Spleen (tissue), 11 donors: ENCODE measurements around the gene PDE1A. TPM values are rescaled to one million over a fixed set of nuclear protein-coding genes. Genes with fewer than 3 reads are reported as not detected.

Experiments used
- DNase-seq: peaks from one replicate; pipeline ENCODE4 v3.0.0-alpha.2; 2020
- H3K27ac ChIP-seq, 8 donors: fragments of 200-600 bp; sonication (generic) in 7 of 8; 1 replicate in 4 of 8; 2 replicates in 4 of 8; pipeline versions ENCODE4 v1.5.0 to v1.8.0; 2016 to 2021; ENCODE audit warnings: inconsistent platforms in 4 of 8, mild to moderate bottlenecking in 4 of 8, moderate library complexity in 1 of 8
- H3K27me3 ChIP-seq, 7 donors: fragments of 200-600 bp; sonication (generic) in 6 of 7; replicated peaks in 1 of 7; 1 replicate in 4 of 7; 2 replicates in 3 of 7; pipeline versions ENCODE4 v1.5.0 to v1.8.0; 2016 to 2021; ENCODE audit warnings: inconsistent platforms in 3 of 7, mild to moderate bottlenecking in 1 of 7
- H3K36me3 ChIP-seq, 6 donors: fragments of 200-600 bp; sonication (generic) in 5 of 6; 1 replicate in 4 of 6; 2 replicates in 2 of 6; pipeline versions ENCODE4 v1.5.0 to v1.8.0; 2016 to 2021; ENCODE audit warnings: inconsistent platforms in 2 of 6
- H3K4me1 ChIP-seq, 6 donors: fragments of 200-600 bp; sonication (generic) in 5 of 6; 1 replicate in 3 of 6; 2 replicates in 3 of 6; pipeline versions ENCODE4 v1.5.0 to v1.8.0; 2016 to 2021; ENCODE audit warnings: inconsistent platforms in 3 of 6
- H3K4me3 ChIP-seq, 8 donors: fragments of 200-600 bp; sonication (generic) in 7 of 8; 1 replicate in 4 of 8; 2 replicates in 4 of 8; pipeline versions ENCODE4 v1.5.0 to v1.8.0; 2016 to 2021; ENCODE audit warnings: inconsistent platforms in 4 of 8, mild to moderate bottlenecking in 4 of 8, moderate library complexity in 2 of 8
- H3K9me3 ChIP-seq, 8 donors: fragments of 200-600 bp; sonication (generic) in 7 of 8; 1 replicate in 4 of 8; 2 replicates in 4 of 8; pipeline versions ENCODE4 v1.5.0 to v1.8.0; 2016 to 2021; ENCODE audit warnings: inconsistent platforms in 4 of 8
- POLR2A ChIP-seq, 3 donors: fragments of 450-650 bp; IDR thresholded peaks; one replicate each; pipeline ENCODE4 v1.5.1; 2017; ENCODE audit warnings: antibody characterized with exemption in 3 of 3, mild to moderate bottlenecking in 1 of 3
- POLR2AphosphoS5 ChIP-seq, 3 donors: sonication (generic); formaldehyde crosslinking; IDR thresholded peaks; one replicate each; pipeline ENCODE4 v1.5.1; 2017; ENCODE audit warnings: antibody characterized with exemption in 3 of 3
- WGBS, 5 donors: extraction: QIAGEN DNeasy Blood & Tissue Kit in 3 of 5; methylation state at CpG; one replicate each; pipeline versions ENCODE4 v1.1.5 to v1.1.7; 2013 to 2018; 5-methylcytosine and 5-hydroxymethylcytosine counted together
- intact Hi-C: fragments of 100-400 bp; cut with DNase I; formaldehyde crosslinking; loops from one replicate; pipeline ENCODE4 v1.15.0; 2023; ENCODE audit warnings: low total_unique reads
- polyA plus RNA-seq, 3 donors: library from polyadenylated mRNA; stranded (reverse); fragments of 200-250 nt; gene quantifications; one replicate each; pipeline ENCODE4 v1.2.1, GENCODE V29; 2013
- total RNA-seq, 7 donors: library from RNA; depleted of rRNA in 3 of 7; stranded (reverse); fragments of >200 nt in 3 of 7; fragmentation: NEBNext Ultra II Directional in 4 of 7; extraction: Animal tissue kit (Norgen Biotek cat#: 25700) in 4 of 7; gene quantifications; one replicate each; pipeline versions ENCODE4 v1.1.0 to v1.2.1, GENCODE V29; 2016 to 2021
- TF ChIP-seq, protein P1 (sequence below), 11 experiments: fragments of 200-600 bp in 7 of 11; fragments of 450-650 bp in 4 of 11; sonication (generic) in 4 of 11; IDR thresholded peaks in 8 of 11; conservative IDR thresholded peaks in 3 of 11; 1 replicate in 7 of 11; 2 replicates in 4 of 11; pipeline versions ENCODE4 v1.4.0 to v1.8.0; 2016 to 2021; ENCODE audit warnings: antibody characterized with exemption in 11 of 11, inconsistent platforms in 4 of 11, mild to moderate bottlenecking in 1 of 11
- donor health status: healthy with polysubstance abuse.
- donor health status: DM: no; HTN: no; CAD: no; lungs with moderate emphysema.
- donor health status: DM: no; HTN: no; CAD: no.
- donor health status: Bipolar disorder and iron deficiency.
- donor health status: healthy.
- donor health status: DM: no; HTN: no; CAD: no.
- donor health status: DM: yes; HTN: yes; CAD: no.

The PDE1A gene
- total and polyA plus RNA-seq, 10 donors, result 1.5 to 7.8 (median 2.8) TPM

GRCh38 chr2:182426082-182426917 is 536 bp downstream of the PDE1A start:
- Histone ChIP-seq H3K9me3 (no peaks in the 10 kb centered on the region), H3K4me1 (peaks cover 0 to 3% (median 0%) of the 10 kb centered on the region in 6 donors), H3K36me3 (no peaks in the 10 kb centered on the region), H3K27me3 (no peaks in the 10 kb centered on the region), H3K27ac (peak overlapping the region in 4 of 8 donors; percentile 24 to 57 (median 46)), H3K4me3 (peak overlapping the region in 7 of 8 donors; percentile 7 to 60 (median 28))
- TF ChIP-seq POLR2AphosphoS5 (IDR thresholded peaks at IDR 0.05) (no peak), POLR2A (IDR thresholded peaks at IDR 0.05) (no peak)
- TF ChIP-seq, protein P1, sequence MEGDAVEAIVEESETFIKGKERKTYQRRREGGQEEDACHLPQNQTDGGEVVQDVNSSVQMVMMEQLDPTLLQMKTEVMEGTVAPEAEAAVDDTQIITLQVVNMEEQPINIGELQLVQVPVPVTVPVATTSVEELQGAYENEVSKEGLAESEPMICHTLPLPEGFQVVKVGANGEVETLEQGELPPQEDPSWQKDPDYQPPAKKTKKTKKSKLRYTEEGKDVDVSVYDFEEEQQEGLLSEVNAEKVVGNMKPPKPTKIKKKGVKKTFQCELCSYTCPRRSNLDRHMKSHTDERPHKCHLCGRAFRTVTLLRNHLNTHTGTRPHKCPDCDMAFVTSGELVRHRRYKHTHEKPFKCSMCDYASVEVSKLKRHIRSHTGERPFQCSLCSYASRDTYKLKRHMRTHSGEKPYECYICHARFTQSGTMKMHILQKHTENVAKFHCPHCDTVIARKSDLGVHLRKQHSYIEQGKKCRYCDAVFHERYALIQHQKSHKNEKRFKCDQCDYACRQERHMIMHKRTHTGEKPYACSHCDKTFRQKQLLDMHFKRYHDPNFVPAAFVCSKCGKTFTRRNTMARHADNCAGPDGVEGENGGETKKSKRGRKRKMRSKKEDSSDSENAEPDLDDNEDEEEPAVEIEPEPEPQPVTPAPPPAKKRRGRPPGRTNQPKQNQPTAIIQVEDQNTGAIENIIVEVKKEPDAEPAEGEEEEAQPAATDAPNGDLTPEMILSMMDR (IDR thresholded peaks at IDR 0.05 in 8 of 11, conservative IDR thresholded peaks at IDR 0.05 in 3 of 11), result no peak
- intact Hi-C loops, result no loop called here
- DNase-seq, result no peak
- 22 to 35% (median 30%) methylated on average over 8 of the region's 8 CpGs for WGBS, 5 donors

DNA sequence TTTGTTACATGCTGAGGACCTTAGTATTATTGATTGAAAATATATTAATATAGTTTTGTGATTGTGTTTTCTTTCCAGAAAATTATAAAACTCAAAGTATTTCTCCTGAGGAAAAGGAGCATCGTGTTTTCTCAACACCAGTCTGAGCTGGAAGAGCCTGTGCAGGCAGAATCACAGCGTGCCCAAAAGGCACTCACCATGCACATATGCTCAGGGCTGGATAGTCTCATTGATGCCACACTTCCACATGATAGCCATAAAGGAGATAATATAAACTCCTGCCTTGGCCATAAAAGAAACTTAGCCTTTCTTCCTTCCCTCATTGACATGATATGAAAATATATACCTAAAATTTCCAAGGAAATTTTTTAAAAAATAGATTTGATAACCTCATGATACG is 4.0 kb downstream of the PDE1A start:
- H3K9me3 ChIP-seq, result no peaks in the 10 kb centered on the region
- WGBS, 5 donors, result 75 to 95% (median 85%) methylated on average over 3 of the region's 3 CpGs
- intact Hi-C loops, result no loop called here
- TF ChIP-seq, protein P1 (IDR thresholded peaks at IDR 0.05 in 8 of 11, conservative IDR thresholded peaks at IDR 0.05 in 3 of 11), result no peak
- no peak for TF ChIP-seq POLR2A (IDR thresholded peaks at IDR 0.05)
- TF ChIP-seq POLR2AphosphoS5 (IDR thresholded peaks at IDR 0.05), result no peak
- peaks cover 0 to 3% (median 0%) of the 10 kb centered on the region in 6 donors for H3K4me1 ChIP-seq
- no peak overlapping the region for H3K4me3 ChIP-seq
- H3K36me3 ChIP-seq, result no peaks in the 10 kb centered on the region
- H3K27me3 ChIP-seq, result no peaks in the 10 kb centered on the region
- no peak overlapping the region for H3K27ac ChIP-seq
- DNase-seq, result no peak

GRCh38 chr2:182420669-182421068 is 6.2 kb downstream of the PDE1A start:
- Histone ChIP-seq H3K36me3 (no peaks in the 10 kb centered on the region), H3K9me3 (no peaks in the 10 kb centered on the region), H3K27ac (no peak overlapping the region), H3K4me1 (no peaks in the 10 kb centered on the region), H3K27me3 (no peaks in the 10 kb centered on the region), H3K4me3 (no peak overlapping the region)
- 74 to 85% (median 80%) methylated on average over 5 of the region's 5 CpGs for WGBS, 5 donors
- intact Hi-C loops, result no loop called here
- no peak for DNase-seq
- no peak for TF ChIP-seq POLR2AphosphoS5 (IDR thresholded peaks at IDR 0.05)
- TF ChIP-seq, protein P1 (IDR thresholded peaks at IDR 0.05 in 8 of 11, conservative IDR thresholded peaks at IDR 0.05 in 3 of 11), result no peak
- TF ChIP-seq POLR2A (IDR thresholded peaks at IDR 0.05), result no peak

GRCh38 chr2:182416861-182417260 is 10.0 kb downstream of the PDE1A start:
- WGBS, 5 donors, result 88 to 96% (median 93%) methylated on average over 5 of the region's 5 CpGs
- intact Hi-C loops, result no loop called here
- no peaks in the 10 kb centered on the region for H3K36me3 ChIP-seq

More at GRCh38 chr2:182416861-182417260, 10.0 kb downstream of the PDE1A start:
- Histone ChIP-seq H3K27ac (no peak overlapping the region), H3K4me3 (no peak overlapping the region), H3K27me3 (no peaks in the 10 kb centered on the region), H3K9me3 (no peaks in the 10 kb centered on the region), H3K4me1 (no peaks in the 10 kb centered on the region)
- TF ChIP-seq POLR2A (IDR thresholded peaks at IDR 0.05), result no peak
- TF ChIP-seq, protein P1 (IDR thresholded peaks at IDR 0.05 in 8 of 11, conservative IDR thresholded peaks at IDR 0.05 in 3 of 11), result no peak
- no peak for TF ChIP-seq POLR2AphosphoS5 (IDR thresholded peaks at IDR 0.05)
- DNase-seq, result no peak
